Astrocyte of the spinal cord (primary cell): ENCODE measurements around the gene CAMK1G.

Experiments
- DNase-seq: peaks from one replicate; pipeline ENCODE4 v3.0.0; 2011; ENCODE audit warnings: low read depth, low spot score
- H3K4me3 ChIP-seq: 2 replicates; pipeline ENCODE4 v1.5.1; 2011; ENCODE audit warnings: low read depth, mild to moderate bottlenecking, low read length, moderate library complexity
- CTCF ChIP-seq: IDR thresholded peaks from 2 replicates; pipeline ENCODE4 v1.5.1; 2012; ENCODE audit warnings: low read depth, mild to moderate bottlenecking, low read length, inconsistent platforms
- in situ Hi-C: cut with HindIII; loops from 2 replicates; pipeline ENCODE4 v1.10.0; 2017; ENCODE audit warnings: low sequenced_read_pairs

Gene CAMK1G

GRCh38 chr1:209603877-209604276 is 20.4 kb downstream of the CAMK1G start:
- no peak for TF ChIP-seq CTCF
- DNase-seq: no peak
- no peak overlapping the region for H3K4me3 ChIP-seq
- in situ Hi-C loops: no loop called here

GRCh38 chr1:209607102-209607794 is 23.7 kb downstream of the CAMK1G start:
- no peak for TF ChIP-seq CTCF
- H3K4me3 ChIP-seq: no peak overlapping the region
- no peak for DNase-seq
- in situ Hi-C loops: no loop called here

GRCh38 chr1:209607795-209608178 is 24.3 kb downstream of the CAMK1G start:
- no peak for TF ChIP-seq CTCF
- H3K4me3 ChIP-seq: no peak overlapping the region
- in situ Hi-C loops: no loop called here
- no peak for DNase-seq

GRCh38 chr1:209609041-209609790 is 25.7 kb downstream of the CAMK1G start:
- no peak for TF ChIP-seq CTCF
- DNase-seq: no peak
- H3K4me3 ChIP-seq: no peak overlapping the region
- in situ Hi-C loops: no loop called here

- DNase-seq: no peak
- in situ Hi-C loops: no loop called here
Measured at GRCh38 chr1:209609791-209610630, 26.5 kb downstream of the CAMK1G start.

More at GRCh38 chr1:209609791-209610630, 26.5 kb downstream of the CAMK1G start:
- TF ChIP-seq CTCF: no peak
- H3K4me3 ChIP-seq: no peak overlapping the region
